Right lobe of liver (tissue), 4 donors: Measurements from ENCODE around the gene STAMBPL1.

Experiments
- CTCF ChIP-seq, 4 donors: fragments of 200-600 bp in 3 of 4; fragments of 450-650 bp in 1 of 4; IDR thresholded peaks; one replicate each; pipeline versions ENCODE4 v1.5.1 to v1.8.0; 2016 to 2022; ENCODE audit warnings: antibody characterized with exemption in 4 of 4, mild to moderate bottlenecking in 2 of 4
- POLR2A ChIP-seq: fragments of 450-650 bp; IDR thresholded peaks from one replicate; pipeline ENCODE4 v1.6.1; 2017; ENCODE audit warnings: antibody characterized with exemption, mild to moderate bottlenecking
- donor health status: DM: no; HTN: no; CAD: no.
- donor health status: DM: no; HTN: no; CAD: no.
- donor health status: DM: no; HTN: yes; CAD: no.

- peak in 3 of 4 donors; percentile 6 to 32 (median 19) for TF ChIP-seq CTCF (IDR thresholded peaks at IDR 0.05)
- TF ChIP-seq POLR2A: peak; percentile 81
Measured at GRCh38 chr10:88880282-88881076, 434 bp downstream of the STAMBPL1 start.
